Measurements from ENCODE around the gene NOA1. TPM values are rescaled to one million over a fixed set of nuclear protein-coding genes. Genes with fewer than 3 reads are reported as not detected.

NOA1 gene
- total RNA-seq = 1 to 10 TPM; 8.8 to 9.2 TPM
- long read RNA-seq, transcript NOA1-201 (7 exons, 3,415 nt) = major isoform, 60 of 64 reads
- long read RNA-seq, partial matches to known transcripts = 3 of 64 reads
- long read RNA-seq, other reads (novel, unspliced or antisense) = 1 of 64 reads

- ATAC-seq = peak; percentile 90 to 91
- peak; percentile 97 for DNase-seq
- intact Hi-C loops (cut with DNase I) = no loop called here
Observed at GRCh38 chr4:56977321-56978012, at the start of gene NOA1. TSS of gene NOA1 (minus strand) at chr4:56977606. CDS start at chr4:56977585, 21 bp downstream.

- intact Hi-C loops (cut with DNase I) = no loop called here
- DNase-seq (no peak), ATAC-seq (no peak)
Observed at GRCh38 chr4:57023104-57023503, 45.7 kb upstream of the NOA1 start.

- ATAC-seq = peak in 1 of 2 donors; percentile 72
- intact Hi-C loops (cut with DNase I) = no loop called here
- no peak for DNase-seq
Observed at GRCh38 chr4:57020467-57021101, 43.2 kb upstream of the NOA1 start.

- peak in 1 of 2 donors; percentile 19 for ATAC-seq
- intact Hi-C loops (cut with DNase I) = no loop called here
Observed at GRCh38 chr4:57018980-57019379, 41.6 kb upstream of the NOA1 start.

GRCh38 chr4:57013543-57014120, 36.2 kb upstream of the NOA1 start:
- intact Hi-C loops (cut with DNase I) = no loop called here
- no peak for DNase-seq
- ATAC-seq = no peak

More at GRCh38 chr4:57018980-57019379, 41.6 kb upstream of the NOA1 start:
- no peak for DNase-seq

GRCh38 chr4:56999751-57000150, 22.3 kb upstream of the NOA1 start:
- no peak for ATAC-seq

GRCh38 chr4:56995525-56995924, 18.1 kb upstream of the NOA1 start:
- DNase-seq (peak; percentile 68), ATAC-seq (peak; percentile 96 to 97)
- intact Hi-C loops (cut with DNase I) = no loop called here

More at GRCh38 chr4:56999751-57000150, 22.3 kb upstream of the NOA1 start:
- intact Hi-C loops (cut with DNase I) = no loop called here
- DNase-seq = no peak

- ATAC-seq (no peak), DNase-seq (no peak)
- intact Hi-C loops (cut with DNase I) = no loop called here
Observed at GRCh38 chr4:56990109-56990905, 12.9 kb upstream of the NOA1 start.

GRCh38 chr4:56986952-56987351, 9.5 kb upstream of the NOA1 start:
- intact Hi-C loops (cut with DNase I) = no loop called here
- no peak for DNase-seq
- ATAC-seq = no peak

GRCh38 chr4:56986192-56986591, 8.8 kb upstream of the NOA1 start:
- ATAC-seq (no peak), DNase-seq (no peak)
- intact Hi-C loops (cut with DNase I) = no loop called here

GRCh38 chr4:56981795-56982201, 4.4 kb upstream of the NOA1 start:
- intact Hi-C loops (cut with DNase I) = no loop called here
- ATAC-seq = no peak
- no peak for DNase-seq

- peak; percentile 36 for DNase-seq
- intact Hi-C loops (cut with DNase I) = no loop called here
- ATAC-seq = no peak
Observed at GRCh38 chr4:56979421-56980072, 2.1 kb upstream of the NOA1 start.

GRCh38 chr4:56978750-56979303, 1.4 kb upstream of the NOA1 start, which contains the start of gene POLR2B:
TSS of gene POLR2B (plus strand) at chr4:56978896. CDS start at chr4:56978986, 90 bp downstream.
- peak; percentile 87 to 89 for ATAC-seq
- peak; percentile 97 for DNase-seq
- intact Hi-C loops (cut with DNase I) = no loop called here

- intact Hi-C loops (cut with DNase I) = no loop called here
- peak; percentile 53 for DNase-seq
- peak; percentile 24 to 47 for ATAC-seq
Observed at GRCh38 chr4:56976837-56977320, 527 bp downstream of the NOA1 start.

- intact Hi-C loops (cut with DNase I) = no loop called here
- no peak for ATAC-seq
- peak; percentile 26 for DNase-seq
Observed at GRCh38 chr4:56976283-56976836, 1.0 kb downstream of the NOA1 start.

- DNase-seq (no peak), ATAC-seq (no peak)
- intact Hi-C loops (cut with DNase I) = no loop called here
Observed at GRCh38 chr4:56973336-56973735, 4.1 kb downstream of the NOA1 start.

GRCh38 chr4:56972809-56973208, 4.6 kb downstream of the NOA1 start:
- DNase-seq (no peak), ATAC-seq (no peak)
- intact Hi-C loops (cut with DNase I) = no loop called here

GRCh38 chr4:56972389-56972788, 5.0 kb downstream of the NOA1 start:
- intact Hi-C loops (cut with DNase I) = no loop called here
- ATAC-seq = no peak

More at GRCh38 chr4:56972389-56972788, 5.0 kb downstream of the NOA1 start:
- DNase-seq = no peak

Data from left cardiac atrium (tissue), 4 donors.